Measurements from ENCODE around the gene NDUFS8. TPM values are rescaled to one million over a fixed set of nuclear protein-coding genes. Genes with fewer than 3 reads are reported as not detected.

Gene NDUFS8
- total and polyA plus RNA-seq, 2 of the 4 experiments (the other 2 are of a cell fraction), result 85.9 to 131 TPM

DNA sequence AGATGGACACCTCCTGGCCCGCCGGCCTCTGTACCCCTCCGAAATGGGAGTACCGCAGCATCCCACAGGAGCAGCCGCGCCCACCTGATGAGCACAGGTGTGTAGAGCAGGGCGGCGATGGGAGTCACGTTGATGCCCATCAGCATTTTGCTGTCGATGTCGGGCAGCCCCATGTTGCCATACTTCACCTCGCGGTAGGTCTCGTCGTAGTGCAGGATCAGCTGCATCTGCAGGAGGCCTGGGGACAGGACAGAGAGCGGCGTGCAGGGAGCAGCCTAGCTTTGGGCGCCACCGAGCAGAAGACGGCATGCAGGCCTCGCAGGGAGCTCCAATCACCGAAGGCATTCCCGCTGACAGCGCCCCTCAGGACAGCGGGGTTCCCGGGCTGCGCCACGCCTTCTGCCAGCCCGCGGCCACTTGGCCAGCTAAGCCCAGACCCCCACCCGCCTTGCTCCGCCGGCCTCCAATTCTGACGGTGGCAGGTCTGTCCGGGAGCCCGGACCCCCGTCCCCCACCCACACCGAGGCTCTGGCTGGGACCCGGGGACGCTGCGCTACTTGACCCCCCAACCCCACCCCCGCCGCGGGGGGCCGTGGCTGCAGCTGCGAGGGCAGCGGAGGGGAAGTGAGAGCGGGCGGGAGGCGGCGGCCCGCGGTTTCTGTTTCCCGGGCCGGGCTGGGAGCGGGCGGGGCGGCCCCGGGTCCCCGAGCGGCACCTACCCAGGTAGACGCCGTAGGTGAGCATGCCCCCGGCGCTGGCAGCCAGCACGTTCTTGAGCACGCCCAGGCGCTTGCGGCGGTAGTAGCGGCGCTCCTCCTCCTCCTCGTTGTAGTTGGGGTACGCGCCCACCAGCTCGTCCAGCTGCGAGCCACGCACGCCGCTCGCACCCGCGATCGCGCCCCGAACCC is 27.3 kb upstream of the NDUFS8 start:
- peaks cover 5% of the 10 kb centered on the region; the same call in 1 of the 2 replicates for H3K9me1 ChIP-seq (ENCODE audit: insufficient read depth, low read length)
- dilution Hi-C loops (cut with HindIII; ENCODE audit: low sequenced_read_pairs, unreplicated experiment) (no loop called here), in situ Hi-C loops (cut with MboI; ENCODE audit: low sequenced_read_pairs) (no loop called here), intact Hi-C loops (cut with micrococcal nuclease) (no loop called here)
- 0 out of 2 replicates have a peak overlapping the region, but pooled peaks have one; percentile 13 for H2AK5ac ChIP-seq (ENCODE audit: low read depth, low read length)
- peak overlapping the region; percentile 83 for H2AFZ ChIP-seq (replicated peaks; ENCODE audit: low read length, poor library complexity)
- peak overlapping the region; percentile 70 for H3K4me2 ChIP-seq (ENCODE audit: low read depth, low read length)
- POLR2A ChIA-PET (ENCODE audit: unreplicated experiment), result no interaction called here
- H3K79me1 ChIP-seq (ENCODE audit: low read depth in 1 of 2, low read length in 2 of 2), result peaks cover 0 to 6% of the 10 kb centered on the region in 2 experiments; a peak in 2 of 4 replicates
- H2BK15ac ChIP-seq (ENCODE audit: low read depth, low read length), result no peak overlapping the region
- 26% methylated on average over 33 of the region's 86 CpGs; no CpG with 5 or more reads in 1 of the 2 experiments for WGBS, 2 experiments (ENCODE audit: extremely low coverage in 2 of 2, insufficient read length in 1 of 2)
- CTCF ChIA-PET, result interaction anchor here (0.6 kb wide), 1 partner anchor 180 kb away, joined by 3 read pairs; no protein-coding TSS in a partner anchor
- ATAC-seq (ENCODE audit: low read depth), result peak; percentile 46
- H3K14ac ChIP-seq (replicated peaks; ENCODE audit: low read depth, low read length), result no peak overlapping the region
- no peaks in the 10 kb centered on the region for H4K20me1 ChIP-seq (ENCODE audit: insufficient read depth, low read length)
- no peaks in the 10 kb centered on the region for H3K36me3 ChIP-seq (ENCODE audit: control insufficient read depth, insufficient read depth, low read length)
- peak overlapping the region; percentile 48; the same call in 1 of the 2 replicates for H3K9ac ChIP-seq (ENCODE audit: low read depth, low read length)
- H3K23ac ChIP-seq (ENCODE audit: low read depth, low read length), result 0 out of 2 replicates have a peak overlapping the region, but pooled peaks have one; percentile 7
- no peak overlapping the region; the same call in 1 of the 2 replicates for H3K27ac ChIP-seq (ENCODE audit: insufficient read depth, low read length)
- 0 out of 2 replicates have a peak overlapping the region, but pooled peaks have one; percentile 29 for H3K4ac ChIP-seq (ENCODE audit: low read depth, low read length)
- no peak overlapping the region for H2BK20ac ChIP-seq (ENCODE audit: low read depth, low read length)
- no TSS peak for BruUV-seq (replicated peaks)
- no peaks in the 10 kb centered on the region for H3K27me3 ChIP-seq (ENCODE audit: control insufficient read depth, insufficient read depth, low read length)
- H4K5ac ChIP-seq (ENCODE audit: low read depth, low read length), result no peak overlapping the region
- peaks cover 5% of the 10 kb centered on the region for H3K4me1 ChIP-seq (ENCODE audit: control insufficient read depth, insufficient read depth, low read length)
- no peak overlapping the region for H3K56ac ChIP-seq (ENCODE audit: extremely low read depth, insufficient read depth, low read length)
- H2BK5ac ChIP-seq (ENCODE audit: low read depth, low read length, poor library complexity, severe bottlenecking), result no peak overlapping the region
- H2AK9ac ChIP-seq (replicated peaks; ENCODE audit: low read depth, low read length, poor library complexity), result peak overlapping the region; percentile 31
- H2BK120ac ChIP-seq (ENCODE audit: low read depth, low read length), result no peak overlapping the region
- H3K4me3 ChIP-seq (ENCODE audit: insufficient read depth, low read depth, low read length), result peak overlapping the region; percentile 77
- H3K18ac ChIP-seq (ENCODE audit: low read depth, low read length), result no peak overlapping the region
- no peaks in the 10 kb centered on the region for H3K9me3 ChIP-seq (ENCODE audit: control insufficient read depth, insufficient read depth, low read length)
- no peak for DNase-seq
- no peak overlapping the region for H4K8ac ChIP-seq (ENCODE audit: low read depth in 2 of 2, low read length in 2 of 2)
- no peak overlapping the region for H4K91ac ChIP-seq (ENCODE audit: insufficient read depth, low read depth, low read length)
- TF ChIP-seq CHD1 (IDR thresholded peaks at IDR 0.05; ENCODE audit: low read depth, low read length) (no peak), POLR2A (IDR thresholded peaks at IDR 0.05; ENCODE audit: low read depth, low read length) (no peak), MXI1 (IDR thresholded peaks at IDR 0.05; ENCODE audit: borderline replicate concordance, low read depth, low read length) (no peak), RCOR1 (IDR thresholded peaks at IDR 0.05; ENCODE audit: insufficient replicate concordance, low read length) (no peak), FOS (IDR thresholded peaks at IDR 0.05; ENCODE audit: low read depth, low read length) (no peak), MAFK (IDR thresholded peaks at IDR 0.05; ENCODE audit: low read depth, low read length) (no peak), SMC3 (IDR thresholded peaks at IDR 0.05; ENCODE audit: low read depth, low read length) (no peak), RFX5 (IDR thresholded peaks at IDR 0.05; ENCODE audit: low read depth, low read length) (no peak), RAD21 (IDR thresholded peaks at IDR 0.05; ENCODE audit: low read length) (no peak), BHLHE40 (IDR thresholded peaks at IDR 0.05; ENCODE audit: low read depth, low read length) (no peak), CEBPB (IDR thresholded peaks at IDR 0.05; ENCODE audit: low read depth, low read length) (no peak)
- TF ChIP-seq, protein P1, sequence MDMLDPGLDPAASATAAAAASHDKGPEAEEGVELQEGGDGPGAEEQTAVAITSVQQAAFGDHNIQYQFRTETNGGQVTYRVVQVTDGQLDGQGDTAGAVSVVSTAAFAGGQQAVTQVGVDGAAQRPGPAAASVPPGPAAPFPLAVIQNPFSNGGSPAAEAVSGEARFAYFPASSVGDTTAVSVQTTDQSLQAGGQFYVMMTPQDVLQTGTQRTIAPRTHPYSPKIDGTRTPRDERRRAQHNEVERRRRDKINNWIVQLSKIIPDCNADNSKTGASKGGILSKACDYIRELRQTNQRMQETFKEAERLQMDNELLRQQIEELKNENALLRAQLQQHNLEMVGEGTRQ (IDR thresholded peaks at IDR 0.05; ENCODE audit: low read depth, low read length), result no peak
- TF ChIP-seq, protein P2, sequence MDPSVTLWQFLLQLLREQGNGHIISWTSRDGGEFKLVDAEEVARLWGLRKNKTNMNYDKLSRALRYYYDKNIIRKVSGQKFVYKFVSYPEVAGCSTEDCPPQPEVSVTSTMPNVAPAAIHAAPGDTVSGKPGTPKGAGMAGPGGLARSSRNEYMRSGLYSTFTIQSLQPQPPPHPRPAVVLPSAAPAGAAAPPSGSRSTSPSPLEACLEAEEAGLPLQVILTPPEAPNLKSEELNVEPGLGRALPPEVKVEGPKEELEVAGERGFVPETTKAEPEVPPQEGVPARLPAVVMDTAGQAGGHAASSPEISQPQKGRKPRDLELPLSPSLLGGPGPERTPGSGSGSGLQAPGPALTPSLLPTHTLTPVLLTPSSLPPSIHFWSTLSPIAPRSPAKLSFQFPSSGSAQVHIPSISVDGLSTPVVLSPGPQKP (IDR thresholded peaks at IDR 0.05; ENCODE audit: borderline replicate concordance, low read depth, low read length), result no peak
- TF ChIP-seq, protein P3, sequence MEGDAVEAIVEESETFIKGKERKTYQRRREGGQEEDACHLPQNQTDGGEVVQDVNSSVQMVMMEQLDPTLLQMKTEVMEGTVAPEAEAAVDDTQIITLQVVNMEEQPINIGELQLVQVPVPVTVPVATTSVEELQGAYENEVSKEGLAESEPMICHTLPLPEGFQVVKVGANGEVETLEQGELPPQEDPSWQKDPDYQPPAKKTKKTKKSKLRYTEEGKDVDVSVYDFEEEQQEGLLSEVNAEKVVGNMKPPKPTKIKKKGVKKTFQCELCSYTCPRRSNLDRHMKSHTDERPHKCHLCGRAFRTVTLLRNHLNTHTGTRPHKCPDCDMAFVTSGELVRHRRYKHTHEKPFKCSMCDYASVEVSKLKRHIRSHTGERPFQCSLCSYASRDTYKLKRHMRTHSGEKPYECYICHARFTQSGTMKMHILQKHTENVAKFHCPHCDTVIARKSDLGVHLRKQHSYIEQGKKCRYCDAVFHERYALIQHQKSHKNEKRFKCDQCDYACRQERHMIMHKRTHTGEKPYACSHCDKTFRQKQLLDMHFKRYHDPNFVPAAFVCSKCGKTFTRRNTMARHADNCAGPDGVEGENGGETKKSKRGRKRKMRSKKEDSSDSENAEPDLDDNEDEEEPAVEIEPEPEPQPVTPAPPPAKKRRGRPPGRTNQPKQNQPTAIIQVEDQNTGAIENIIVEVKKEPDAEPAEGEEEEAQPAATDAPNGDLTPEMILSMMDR (conservative IDR thresholded peaks at IDR 0.05; ENCODE audit: low read depth, low read length), result no peak
